Amniotic epithelial cell (primary cell): ENCODE results near the gene PDE1C.

ENCODE experiments used
- DNase-seq: peaks from one replicate; pipeline ENCODE4 v3.0.0-alpha.2; 2010; ENCODE audit warnings: low read depth

Gene PDE1C

GRCh38 chr7:31775556-31775955 is 294.7 kb downstream of the PDE1C start:
- no peak for DNase-seq

GRCh38 chr7:31772211-31772610 is 298.0 kb downstream of the PDE1C start:
- DNase-seq, result no peak

DNA sequence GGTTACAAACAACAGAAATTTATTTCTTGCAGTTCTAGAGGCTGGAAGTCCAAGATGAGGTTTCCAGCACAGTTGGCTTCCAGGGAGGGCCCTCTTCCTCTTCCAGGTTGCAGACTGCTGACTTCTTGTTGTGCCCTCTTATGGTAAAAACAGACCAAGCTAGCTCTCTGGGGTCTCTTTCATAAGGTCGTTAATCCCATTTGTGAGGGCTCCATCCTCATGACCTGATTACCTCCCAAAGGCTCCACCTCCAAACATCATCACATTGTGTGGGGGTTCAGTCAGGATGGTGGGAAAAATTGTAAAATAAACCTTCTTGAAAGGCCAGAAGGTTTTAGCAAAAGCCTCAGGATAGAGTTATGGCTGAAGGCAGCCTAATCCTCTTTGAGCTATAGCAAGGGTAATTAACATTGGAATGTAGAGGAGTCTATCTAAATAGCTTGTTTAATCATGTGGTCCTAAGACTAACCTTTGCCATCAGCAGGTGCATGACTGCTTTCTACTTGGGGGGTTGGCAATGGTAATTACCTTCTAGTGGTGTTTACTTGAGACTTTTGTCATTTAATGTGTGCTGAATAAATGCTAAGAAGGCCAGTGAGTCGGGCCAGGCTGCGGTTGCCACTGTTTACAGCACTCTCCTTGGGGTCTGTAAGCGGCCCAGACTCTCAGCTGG is 302.4 kb downstream of the PDE1C start:
- DNase-seq, result no peak

DNA sequence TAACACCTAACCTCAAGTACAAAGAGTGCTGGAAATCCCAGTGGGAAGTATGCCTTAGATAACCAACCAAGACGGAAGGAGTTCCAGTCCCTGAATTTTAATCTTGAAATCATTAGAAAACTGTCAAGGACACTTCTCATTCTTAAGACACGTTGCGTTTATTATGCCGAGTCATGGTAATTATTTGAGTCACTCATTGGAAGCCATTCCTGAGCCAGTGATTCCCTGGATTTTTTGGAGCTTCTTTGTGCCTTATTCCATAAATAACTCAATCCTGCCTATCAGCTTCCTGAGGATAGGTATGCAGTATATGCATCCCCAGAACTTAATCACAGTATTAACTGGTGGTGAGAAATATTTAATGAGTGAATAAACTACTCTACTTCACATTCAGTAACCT is 305.7 kb downstream of the PDE1C start:
- DNase-seq, result no peak

DNA sequence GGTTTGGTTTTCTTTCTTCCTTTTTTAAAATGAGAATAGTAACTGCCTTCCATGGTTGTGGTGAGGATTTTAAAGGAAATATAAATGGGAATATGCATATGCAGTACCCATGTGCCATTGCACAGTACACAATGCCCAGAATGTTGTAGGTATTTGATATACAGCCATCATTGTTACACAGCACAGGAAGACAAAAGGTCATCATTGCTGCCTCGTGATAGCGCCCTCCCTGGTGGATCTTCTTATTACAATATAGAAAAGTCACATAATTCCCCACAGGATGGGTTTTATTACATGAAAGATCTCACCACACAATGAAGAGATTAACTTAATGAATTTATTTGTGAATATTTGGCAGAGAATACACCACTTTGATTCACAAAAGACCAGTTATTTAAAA is 306.7 kb downstream of the PDE1C start:
- no peak for DNase-seq

DNA sequence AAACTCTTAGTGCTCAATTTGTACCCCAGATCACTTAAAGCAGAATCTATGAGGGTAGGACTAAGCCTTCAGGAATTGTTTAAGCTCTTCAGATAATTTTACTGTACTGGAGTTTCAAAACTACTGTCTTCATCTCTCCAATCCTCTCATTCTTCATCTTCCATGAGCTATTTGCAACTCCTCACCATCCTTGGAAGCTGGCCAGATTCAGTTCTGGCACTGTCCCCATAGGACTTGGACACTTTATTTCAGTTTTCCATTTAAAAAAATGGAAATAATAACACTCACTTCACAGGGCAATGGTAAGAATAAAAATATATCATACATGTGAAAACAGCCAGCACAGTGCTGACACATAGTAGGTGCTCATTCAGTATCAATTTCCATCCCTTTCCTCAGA is 308.6 kb downstream of the PDE1C start:
- DNase-seq, result no peak

DNA sequence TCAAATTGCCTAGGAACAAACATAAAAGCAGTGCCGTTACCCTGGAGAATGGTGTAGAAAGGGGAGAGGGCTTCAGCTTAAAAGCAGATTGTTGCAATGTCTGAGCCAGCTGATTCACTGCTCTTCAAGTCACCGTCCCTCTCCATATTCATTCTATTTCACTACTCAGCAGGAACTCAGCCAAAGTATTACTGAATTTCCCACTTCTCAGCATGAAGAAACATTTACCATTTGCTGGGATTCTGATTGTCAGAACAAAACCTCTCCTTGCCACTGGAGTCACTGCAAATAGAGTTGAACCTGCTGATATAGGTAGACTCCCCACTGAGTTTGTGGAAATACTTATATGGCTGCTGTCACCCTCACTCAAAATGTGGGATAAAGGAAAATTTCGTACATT is 311.5 kb downstream of the PDE1C start:
- DNase-seq, result no peak

GRCh38 chr7:31751726-31752125 is 318.5 kb downstream of the PDE1C start:
- DNase-seq, result no peak

DNA sequence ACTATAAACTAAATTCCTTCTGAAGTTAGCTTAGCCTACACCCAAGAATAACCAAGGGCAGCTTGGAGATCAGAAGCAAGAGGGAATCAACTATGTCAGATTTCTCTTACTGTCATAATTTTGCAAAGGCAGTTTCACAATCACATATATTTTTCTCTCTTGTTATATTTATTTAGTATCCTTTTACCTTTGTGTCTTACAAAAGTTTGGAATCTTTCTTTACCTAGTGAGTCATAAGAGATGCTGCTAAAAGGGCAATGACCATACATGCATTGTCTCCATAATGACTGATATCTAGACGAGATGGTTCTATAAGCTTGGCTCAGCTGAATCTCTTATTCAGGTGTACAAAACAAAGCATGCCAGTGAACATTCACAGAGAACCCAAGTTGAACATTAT is 322.1 kb downstream of the PDE1C start:
- no peak for DNase-seq

GRCh38 chr7:31747553-31747952 is 322.7 kb downstream of the PDE1C start:
- DNase-seq, result no peak

GRCh38 chr7:31744294-31744874 is 325.8 kb downstream of the PDE1C start:
- peak; percentile 58 for DNase-seq

GRCh38 chr7:31741852-31742251 is 328.4 kb downstream of the PDE1C start:
- no peak for DNase-seq

DNA sequence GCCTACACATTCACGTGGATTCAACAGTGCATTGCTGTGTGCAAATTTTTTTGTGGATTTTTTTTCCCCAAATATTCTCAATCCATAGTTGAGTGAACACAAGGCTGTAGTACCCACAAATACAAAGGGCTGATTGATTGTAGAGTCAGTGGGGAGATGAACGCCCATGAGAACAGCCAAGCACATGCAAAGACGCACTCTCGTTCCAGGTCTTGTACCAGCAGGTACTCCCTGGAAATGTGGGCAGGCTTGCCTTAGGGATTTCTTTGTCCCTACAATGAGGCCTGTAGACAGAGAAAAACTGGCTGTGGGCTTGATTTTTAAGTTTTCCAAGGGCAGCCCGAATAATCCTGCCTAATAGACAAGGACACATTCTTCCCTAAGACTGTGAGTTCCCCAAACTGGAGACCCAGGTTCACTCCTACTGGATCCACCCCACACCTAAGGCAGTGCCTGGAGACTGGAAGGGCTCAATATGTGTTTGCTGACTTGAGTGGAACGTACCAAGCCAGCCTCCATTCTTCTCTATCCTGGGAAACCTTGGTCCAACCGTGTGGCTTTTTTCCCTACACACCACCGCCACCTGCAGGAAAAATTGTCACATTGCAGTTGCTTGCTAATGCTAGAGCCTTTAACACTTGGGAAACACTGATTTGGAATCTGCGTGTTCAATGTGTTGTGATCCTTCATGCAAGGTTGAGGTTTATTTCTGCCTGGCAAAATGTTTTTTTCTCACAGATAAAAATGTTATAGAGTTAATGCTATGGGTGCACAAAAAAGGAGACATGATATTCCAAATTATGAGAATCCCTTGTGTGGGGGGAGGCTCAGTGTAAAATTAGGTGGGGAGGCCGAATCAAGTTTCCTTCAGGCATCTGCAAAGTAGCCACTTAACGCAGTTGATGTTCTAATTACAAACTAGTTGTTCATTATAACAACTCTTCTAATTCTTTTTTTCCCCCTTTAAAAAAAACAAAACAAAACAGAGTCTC is 333.9 kb downstream of the PDE1C start:
- peak; percentile 33 for DNase-seq

- DNase-seq, result no peak
Measured at GRCh38 chr7:31734456-31734855, 335.8 kb downstream of the PDE1C start.

DNA sequence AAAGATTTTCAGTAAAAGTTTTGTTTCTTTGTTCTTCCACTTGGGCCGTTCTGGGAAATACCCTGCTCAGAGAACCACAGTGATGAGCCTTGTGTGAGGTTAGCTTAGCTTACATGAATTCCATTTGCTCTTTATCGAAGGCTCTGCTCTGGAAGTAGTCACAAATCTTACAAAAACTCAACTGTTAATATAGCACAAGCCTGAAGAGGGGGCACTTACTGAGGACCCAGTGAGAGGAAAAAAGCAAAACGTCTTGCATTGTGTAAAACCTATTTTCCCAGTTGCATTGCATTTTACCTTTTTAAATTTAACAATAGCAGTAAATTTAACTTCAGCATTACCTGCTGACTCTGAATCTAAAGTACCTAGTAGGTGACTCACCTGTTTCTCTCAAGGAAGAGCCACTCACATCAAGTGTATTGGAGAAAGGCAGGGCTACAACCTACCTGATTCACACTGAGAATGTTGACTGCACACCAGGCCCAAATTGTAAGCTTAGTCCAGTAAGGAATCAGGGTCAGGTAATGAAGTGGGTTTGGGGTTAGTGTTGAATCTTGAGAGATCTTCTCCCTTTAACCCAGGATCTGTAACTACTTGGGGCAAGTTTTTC is 340.9 kb downstream of the PDE1C start:
- DNase-seq, result no peak

GRCh38 chr7:31724696-31725095 is 345.5 kb downstream of the PDE1C start:
- no peak for DNase-seq

DNA sequence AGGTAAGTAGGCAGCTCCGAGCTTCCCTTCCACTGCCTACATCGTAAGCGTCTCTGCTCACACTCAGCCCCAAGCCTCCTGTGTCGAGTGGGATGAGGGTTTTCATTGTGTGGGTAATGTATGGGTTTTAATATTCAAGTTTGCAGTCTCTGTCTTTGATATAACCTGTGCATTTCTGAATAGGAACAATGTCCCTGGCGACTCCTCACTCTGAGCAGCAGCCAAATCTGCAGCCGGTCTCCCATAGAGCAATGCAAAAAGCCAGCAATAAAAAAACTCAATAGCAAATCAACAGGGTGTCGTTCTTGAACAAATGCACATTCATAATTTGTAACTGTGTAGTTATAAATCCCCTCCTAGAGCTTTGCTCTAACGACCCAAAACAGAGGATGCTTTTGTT is 349.8 kb downstream of the PDE1C start:
- DNase-seq, result no peak

- no peak for DNase-seq
Measured at GRCh38 chr7:31716355-31716754, 353.9 kb downstream of the PDE1C start.

GRCh38 chr7:31710171-31710570 is 360.0 kb downstream of the PDE1C start:
- no peak for DNase-seq

- DNase-seq, result no peak
Measured at GRCh38 chr7:31707089-31707488, 363.1 kb downstream of the PDE1C start.

- no peak for DNase-seq
Measured at GRCh38 chr7:31705377-31705776, 364.8 kb downstream of the PDE1C start.

DNA sequence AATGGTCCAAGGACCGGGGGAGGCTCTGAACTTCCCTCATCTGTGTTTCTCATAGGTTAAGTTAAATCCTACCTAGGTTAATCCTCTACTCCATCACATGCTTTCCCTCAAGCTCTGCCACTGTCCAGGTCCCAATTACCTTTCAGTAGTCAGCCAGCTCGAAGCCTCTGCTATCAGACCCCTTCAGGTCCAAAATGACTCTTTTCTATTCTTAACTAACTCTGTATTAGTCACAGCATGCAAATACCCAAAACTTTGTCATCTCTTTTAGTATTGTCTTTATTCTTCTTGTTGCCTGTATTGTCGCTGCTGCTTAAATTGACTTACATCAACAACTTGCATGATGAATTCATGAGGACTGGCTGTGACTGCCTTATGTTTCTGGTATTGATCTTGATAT is 367.9 kb downstream of the PDE1C start:
- no peak for DNase-seq
